Fibroblast of pulmonary artery (primary cell): ENCODE measurements around the gene C1QTNF1.
A peak's percentile ranks its signal among the peaks of the same experiment; 100 is the strongest.
"Not testable (repeated sequence)": the region's sequence is repeated elsewhere in the genome, so short reads cannot be mapped to it uniquely, and the experiment has no call there.

ENCODE experiments used
- DNase-seq: peaks from one replicate; pipeline ENCODE4 v3.0.0-alpha.2; 2010; ENCODE audit warnings: low read depth
- H3K4me3 ChIP-seq: replicated peaks from 2 replicates; pipeline ENCODE4 v1.5.1; 2011; ENCODE audit warnings: low read depth, mild to moderate bottlenecking, control low read depth, low read length, moderate library complexity
- CTCF ChIP-seq: IDR thresholded peaks from 2 replicates; pipeline ENCODE4 v1.5.1; 2011; ENCODE audit warnings: mild to moderate bottlenecking, control low read depth, low read length, inconsistent platforms; ENCODE audit errors: missing control alignments

C1QTNF1 gene

GRCh38 chr17:79014158-79014758, 9.7 kb upstream of the C1QTNF1 start:
- no peak for TF ChIP-seq CTCF
- no peak for DNase-seq

GRCh38 chr17:79017546-79018369, 6.2 kb upstream of the C1QTNF1 start:
- no peak overlapping the region for H3K4me3 ChIP-seq
- no peak for TF ChIP-seq CTCF
- DNase-seq, result peak; percentile 73

More at GRCh38 chr17:79014158-79014758, 9.7 kb upstream of the C1QTNF1 start:
- H3K4me3 ChIP-seq, result no peak overlapping the region

GRCh38 chr17:79018370-79018695, 5.6 kb upstream of the C1QTNF1 start:
- TF ChIP-seq CTCF, result no peak
- H3K4me3 ChIP-seq, result no peak overlapping the region
- DNase-seq, result no peak

GRCh38 chr17:79019261-79019631, 4.7 kb upstream of the C1QTNF1 start:
- no peak for TF ChIP-seq CTCF
- DNase-seq, result no peak

GRCh38 chr17:79019632-79020584, 4.1 kb upstream of the C1QTNF1 start:
- DNase-seq, result peak; percentile 91
- peak; percentile 78 for TF ChIP-seq CTCF

More at GRCh38 chr17:79019261-79019631, 4.7 kb upstream of the C1QTNF1 start:
- no peak overlapping the region for H3K4me3 ChIP-seq

GRCh38 chr17:79020631-79021301, 3.2 kb upstream of the C1QTNF1 start:
- TF ChIP-seq CTCF, result no peak
- no peak overlapping the region for H3K4me3 ChIP-seq
- peak; percentile 76 for DNase-seq

More at GRCh38 chr17:79019632-79020584, 4.1 kb upstream of the C1QTNF1 start:
- H3K4me3 ChIP-seq, result no peak overlapping the region

GRCh38 chr17:79021929-79022328, 2.0 kb upstream of the C1QTNF1 start:
- DNase-seq, H3K4me3 ChIP-seq: not testable (repeated sequence)
